Left hindlimb (tissue), 1 donor: Measurements from ENCODE around the gene RYR2.
"Not testable (repeated sequence)": the region's sequence is repeated elsewhere in the genome, so short reads cannot be mapped to it uniquely, and the experiment has no call there.

Experiments
- DNase-seq: peaks from one replicate; pipeline ENCODE4 v3.0.0-alpha.2; 2018

RYR2 gene

GRCh38 chr1:237270353-237270752 is 228.4 kb downstream of the RYR2 start:
- no peak for DNase-seq

DNA sequence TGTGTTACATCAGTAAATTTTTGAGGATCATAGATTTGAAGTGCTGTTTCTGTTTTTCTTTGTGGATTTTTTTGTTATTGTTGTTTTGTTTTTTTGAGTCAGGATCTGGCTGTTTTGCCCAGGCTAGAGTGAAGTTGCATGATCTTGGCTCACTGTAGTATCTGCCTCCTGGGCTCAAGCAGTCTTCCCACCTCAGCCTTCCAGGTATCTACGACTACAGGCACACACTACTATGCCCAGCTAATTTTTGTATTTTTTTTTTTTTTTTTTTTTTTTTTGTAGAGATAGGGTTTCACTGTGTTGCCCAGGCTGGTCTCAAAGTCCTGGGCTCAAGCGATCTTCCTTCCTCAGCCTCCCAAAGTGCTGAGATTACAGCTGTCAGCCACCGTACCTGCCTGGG is 236.0 kb downstream of the RYR2 start:
- not testable (repeated sequence) for DNase-seq

DNA sequence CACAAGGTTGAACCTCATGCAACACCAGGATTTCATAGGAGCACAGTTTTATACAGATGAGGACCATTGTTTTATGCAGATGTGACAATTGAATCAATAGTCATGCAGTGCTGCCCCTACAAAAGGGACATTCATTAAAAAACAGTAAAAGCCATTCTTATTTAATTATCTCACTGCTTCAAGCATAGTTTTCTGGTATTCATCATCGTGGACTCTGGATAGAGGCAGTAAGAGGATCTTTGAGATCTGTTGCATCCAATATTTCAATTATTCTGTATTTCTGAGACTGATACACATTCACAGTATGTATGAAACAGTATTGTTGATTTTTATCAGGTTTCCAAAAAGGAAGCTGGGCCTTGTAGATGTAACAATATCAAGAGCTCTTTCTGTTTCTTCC is 237.6 kb downstream of the RYR2 start:
- no peak for DNase-seq

DNA sequence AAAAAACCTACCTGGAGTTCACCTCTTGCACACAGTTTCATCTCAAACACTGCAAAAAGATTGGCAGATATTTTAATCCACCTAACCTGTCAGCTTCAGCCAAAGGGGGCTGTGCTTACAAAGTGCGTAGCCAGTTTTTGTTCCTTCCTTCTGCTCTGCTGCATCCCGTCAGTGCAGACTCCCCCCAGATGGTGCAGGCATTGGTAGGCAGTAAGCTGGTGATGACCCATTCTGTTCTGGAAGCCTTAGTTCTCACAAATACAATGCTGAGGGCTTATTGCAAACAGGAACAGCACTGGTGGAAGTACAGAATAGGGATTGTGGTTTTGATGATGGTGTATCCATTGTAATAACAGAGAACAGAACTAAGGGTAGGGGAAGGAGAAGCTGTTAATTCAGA is 239.5 kb downstream of the RYR2 start:
- DNase-seq = no peak

GRCh38 chr1:237282208-237282783 is 240.3 kb downstream of the RYR2 start:
- no peak for DNase-seq

DNA sequence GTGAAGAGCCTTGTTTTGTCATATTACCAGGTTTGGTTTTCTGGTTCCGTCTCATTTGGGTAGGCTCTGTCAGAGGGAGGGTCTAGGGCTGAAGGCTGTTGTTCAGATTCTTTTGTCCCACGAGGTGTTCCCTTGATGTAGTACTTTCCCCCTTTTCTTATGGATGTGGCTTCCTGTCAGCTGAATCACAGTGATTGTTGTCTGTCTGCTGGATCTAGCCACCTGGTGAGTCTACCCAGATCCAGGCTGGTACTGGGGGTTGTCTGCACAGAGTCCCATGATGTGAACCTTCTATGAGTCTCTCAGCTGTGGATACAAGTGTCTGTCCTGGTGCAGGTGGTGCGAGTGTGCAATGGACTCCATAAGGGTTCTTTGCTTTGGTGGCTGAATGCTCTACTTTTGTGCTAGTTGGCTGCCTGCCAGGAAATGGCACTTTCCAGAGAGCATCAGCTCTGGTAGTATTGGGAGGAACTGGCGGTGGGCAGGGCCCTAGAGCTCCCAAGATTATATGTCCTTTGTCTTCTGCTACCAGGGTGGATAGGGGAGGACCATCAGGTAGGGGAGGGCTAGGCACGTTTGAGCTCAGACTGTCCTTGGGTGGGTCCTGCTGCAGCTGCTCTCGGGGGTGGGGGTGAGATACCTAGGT is 246.0 kb downstream of the RYR2 start:
- DNase-seq = no peak

GRCh38 chr1:237293804-237294203 is 251.8 kb downstream of the RYR2 start:
- no peak for DNase-seq

DNA sequence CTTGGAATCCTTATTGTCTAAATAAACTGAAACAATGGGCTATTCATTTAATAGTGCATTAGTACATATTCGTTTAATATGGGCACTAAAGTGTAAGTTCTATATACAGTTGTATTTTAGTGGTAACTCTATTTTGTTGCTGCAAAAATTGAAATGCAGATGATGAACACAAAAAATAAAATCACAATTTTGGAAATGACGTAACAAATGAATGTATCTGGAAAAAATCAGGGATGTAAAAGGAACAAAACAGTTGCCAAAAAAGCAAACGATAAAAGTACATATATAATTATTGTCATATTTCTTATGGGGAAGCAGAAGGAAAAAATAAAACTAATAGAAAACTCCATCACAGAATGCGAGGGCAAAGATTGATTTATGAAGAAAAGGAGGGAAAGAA is 254.9 kb downstream of the RYR2 start:
- DNase-seq = no peak

GRCh38 chr1:237300642-237301041 is 258.7 kb downstream of the RYR2 start:
- no peak for DNase-seq

DNA sequence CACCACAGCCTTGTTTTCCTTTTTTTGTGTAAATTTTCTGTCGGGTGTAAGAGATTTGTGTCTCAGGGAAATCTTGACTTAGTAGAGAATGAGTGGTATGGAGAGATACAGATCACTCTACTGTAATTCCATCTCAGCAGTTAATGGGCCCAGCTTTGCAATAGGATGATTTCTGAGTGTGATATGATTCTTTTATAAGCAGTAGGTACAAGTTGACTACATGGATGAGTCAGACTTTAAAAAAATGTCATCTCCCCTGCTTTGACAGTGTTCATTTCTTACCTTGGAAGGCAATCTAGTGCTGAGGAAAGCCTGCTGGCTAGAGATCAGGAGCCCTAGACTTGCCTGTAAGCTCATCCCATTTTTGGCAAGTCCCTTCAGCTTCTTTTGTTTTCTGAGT is 261.9 kb downstream of the RYR2 start:
- DNase-seq = no peak

DNA sequence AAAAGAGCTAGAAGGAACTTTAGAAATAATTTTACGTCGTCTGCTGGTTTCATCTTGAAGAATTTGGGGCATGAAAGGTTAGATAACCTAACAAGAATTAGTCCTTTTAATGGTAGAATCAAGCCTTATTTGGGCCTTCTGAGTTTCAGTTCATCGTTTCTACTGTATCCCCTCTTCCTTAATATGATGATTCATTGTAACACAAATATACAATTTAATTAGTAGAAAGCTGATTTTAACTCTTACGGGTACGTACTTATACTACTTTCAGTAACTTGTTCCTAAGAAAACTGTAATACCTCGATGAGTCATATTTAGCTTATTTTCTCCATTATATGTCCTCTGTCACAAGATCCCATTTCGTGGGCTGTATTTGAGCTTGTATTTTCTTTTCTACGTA is 264.7 kb downstream of the RYR2 start:
- no peak for DNase-seq

GRCh38 chr1:237309595-237310118 is 267.7 kb downstream of the RYR2 start:
- DNase-seq = no peak

DNA sequence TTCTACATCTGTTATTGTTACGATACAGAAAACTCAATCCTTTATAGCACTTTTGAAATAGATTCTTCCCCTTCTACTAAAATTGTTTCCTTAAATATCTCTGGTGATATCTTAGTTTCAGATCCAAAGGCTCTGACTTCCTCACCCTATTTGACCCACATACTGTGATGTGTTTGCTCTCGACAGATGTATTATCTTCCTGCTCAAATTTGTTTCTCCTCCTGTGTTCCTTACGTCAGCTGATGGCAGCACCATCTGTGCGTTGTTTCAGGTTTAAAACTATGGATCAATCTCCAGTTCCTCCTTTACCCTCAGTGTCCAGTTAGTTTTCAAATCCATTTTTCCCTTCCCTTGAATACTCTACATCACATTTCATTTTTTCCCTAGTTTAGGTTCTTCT is 274.4 kb downstream of the RYR2 start:
- no peak for DNase-seq

- no peak for DNase-seq
These were observed 276.8 kb downstream of the RYR2 start for GRCh38 chr1:237318748-237319147.

GRCh38 chr1:237320890-237321289 is 278.9 kb downstream of the RYR2 start:
- no peak for DNase-seq

GRCh38 chr1:237324226-237324625 is 282.2 kb downstream of the RYR2 start:
- DNase-seq = no peak

DNA sequence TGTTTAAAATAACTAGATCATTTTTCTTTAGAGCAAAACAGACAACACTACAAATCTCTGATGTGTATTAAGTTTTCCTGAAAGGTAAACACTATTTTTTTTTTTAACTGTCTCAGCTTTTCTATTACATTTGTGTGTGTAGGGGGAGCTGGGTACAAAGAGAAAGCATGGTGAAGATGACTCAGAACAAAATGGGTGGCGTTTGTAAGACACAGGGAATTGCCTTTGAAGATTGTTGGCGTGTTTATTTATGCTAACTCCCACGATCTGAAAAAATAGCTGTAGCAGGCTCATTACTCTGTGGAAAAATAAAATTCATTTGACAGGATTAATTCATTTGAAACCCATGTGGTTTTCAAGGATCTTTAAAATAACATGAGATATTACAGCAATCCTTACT is 285.1 kb downstream of the RYR2 start:
- no peak for DNase-seq

DNA sequence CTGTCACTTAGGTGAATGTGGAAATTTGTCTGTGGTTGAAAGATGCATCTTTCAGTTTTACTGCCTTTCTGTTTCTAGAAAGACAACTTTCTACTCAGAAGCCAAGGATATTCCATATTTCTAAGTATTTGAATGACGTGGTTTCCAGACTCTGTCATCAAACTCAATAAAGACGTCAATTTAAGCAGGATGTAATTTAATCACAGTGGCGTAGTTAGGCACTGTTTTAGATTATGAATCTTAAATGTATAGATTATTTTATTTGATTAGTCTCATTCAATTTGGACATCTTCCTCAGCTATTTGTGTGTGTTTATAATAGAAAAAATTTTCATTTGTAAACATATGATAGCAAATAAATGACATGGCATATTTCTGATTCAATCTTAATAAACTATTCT is 298.9 kb downstream of the RYR2 start:
- DNase-seq = no peak

DNA sequence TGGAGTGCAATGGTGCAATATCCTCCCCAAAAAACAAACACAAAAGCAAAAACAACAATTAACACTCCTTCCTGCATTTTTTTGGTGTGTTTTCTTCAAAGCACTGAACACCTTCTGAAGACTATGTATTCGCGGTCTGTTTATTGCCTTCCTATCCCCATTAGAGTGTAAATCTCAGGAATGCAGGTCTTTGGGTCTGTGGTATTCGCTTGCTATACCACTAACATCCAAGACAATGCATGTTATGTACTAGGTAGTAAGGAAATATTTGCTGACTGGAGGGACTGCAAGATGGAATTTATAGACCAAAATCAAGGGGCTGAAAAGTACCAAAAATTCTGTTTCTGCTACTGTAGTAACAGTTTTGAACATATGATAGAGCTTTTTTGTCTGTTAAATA is 299.4 kb downstream of the RYR2 start:
- no peak for DNase-seq

- DNase-seq = no peak
These were observed 300.7 kb downstream of the RYR2 start for GRCh38 chr1:237342730-237343129.

DNA sequence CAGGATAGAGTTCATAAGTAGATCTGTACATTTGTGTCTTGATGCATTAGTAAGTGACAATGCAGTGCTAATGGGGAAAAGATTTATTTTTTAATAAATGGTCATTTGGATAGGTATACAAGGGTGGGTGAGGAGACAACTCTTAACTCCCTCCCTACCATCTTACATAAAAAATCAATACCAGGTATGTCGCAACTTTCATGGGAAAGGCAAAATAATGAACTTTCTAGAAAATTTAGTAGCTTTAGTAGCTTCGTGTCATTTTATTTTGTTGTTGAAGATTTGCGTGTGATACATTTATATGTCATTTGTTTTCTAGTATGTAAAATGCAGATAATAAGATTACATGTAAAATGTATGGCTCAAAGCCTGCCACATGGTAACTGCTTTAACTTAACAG is 310.8 kb downstream of the RYR2 start:
- DNase-seq = no peak

GRCh38 chr1:237353918-237354317 is 311.9 kb downstream of the RYR2 start:
- DNase-seq = no peak

- DNase-seq = no peak
These were observed 313.0 kb downstream of the RYR2 start for GRCh38 chr1:237355022-237355421.

DNA sequence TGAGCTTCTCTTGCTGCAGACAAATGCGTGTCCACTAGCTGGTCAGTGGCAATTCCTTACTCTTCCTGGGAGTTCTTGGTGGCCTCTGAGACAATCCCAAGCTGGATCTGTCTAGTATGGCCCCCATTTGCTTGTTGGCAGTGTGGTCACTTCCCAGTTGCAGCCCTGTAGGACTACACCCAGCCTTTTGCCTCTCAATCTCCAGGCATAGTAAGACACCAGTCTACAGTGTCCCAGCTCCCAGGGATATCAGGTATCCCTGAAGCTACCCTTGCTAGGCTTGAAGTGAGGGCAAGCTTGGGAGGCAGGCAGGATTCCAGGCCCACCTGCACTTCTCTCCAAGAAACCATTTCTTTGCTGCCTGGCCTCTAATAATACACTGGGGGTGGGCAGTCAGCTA is 316.6 kb downstream of the RYR2 start:
- no peak for DNase-seq

GRCh38 chr1:237367758-237368157 is 325.8 kb downstream of the RYR2 start:
- DNase-seq = no peak
